DMS53 (cell line): ENCODE results near the gene TOLLIP.
A peak's percentile ranks its signal among the peaks of the same experiment; 100 is the strongest.
"Not testable (repeated sequence)": the region's sequence is repeated elsewhere in the genome, so short reads cannot be mapped to it uniquely, and the experiment has no call there.

Experiments
- DNase-seq: peaks from one replicate; lab custom pipeline; 2025; lab: John Stamatoyannopoulos, UW

TOLLIP gene

GRCh38 chr11:1246301-1246700 is 63.1 kb downstream of the TOLLIP start:
- DNase-seq: not testable (repeated sequence)

GRCh38 chr11:1245717-1246116 is 63.7 kb downstream of the TOLLIP start:
- not testable (repeated sequence) for DNase-seq

GRCh38 chr11:1244557-1244956 is 64.9 kb downstream of the TOLLIP start:
- DNase-seq: not testable (repeated sequence)

GRCh38 chr11:1243521-1243920 is 65.9 kb downstream of the TOLLIP start:
- not testable (repeated sequence) for DNase-seq

- not testable (repeated sequence) for DNase-seq
Measured at GRCh38 chr11:1242751-1243150, 66.7 kb downstream of the TOLLIP start.

GRCh38 chr11:1242289-1242688 is 67.1 kb downstream of the TOLLIP start:
- DNase-seq: no peak

- no peak for DNase-seq
Measured at GRCh38 chr11:1241706-1242105, 67.7 kb downstream of the TOLLIP start.

- no peak for DNase-seq
Measured at GRCh38 chr11:1240771-1241170, 68.7 kb downstream of the TOLLIP start.

GRCh38 chr11:1239596-1240205 is 69.7 kb downstream of the TOLLIP start:
- no peak for DNase-seq

GRCh38 chr11:1238767-1239595 is 70.5 kb downstream of the TOLLIP start:
- DNase-seq: peak; percentile 69

- no peak for DNase-seq
Measured at GRCh38 chr11:1237851-1238250, 71.6 kb downstream of the TOLLIP start.

- no peak for DNase-seq
Measured at GRCh38 chr11:1237128-1237580, 72.3 kb downstream of the TOLLIP start.

- DNase-seq: no peak
Measured at GRCh38 chr11:1236316-1237127, 72.9 kb downstream of the TOLLIP start.

GRCh38 chr11:1235901-1236315 is 73.5 kb downstream of the TOLLIP start:
- DNase-seq: no peak

- no peak for DNase-seq
Measured at GRCh38 chr11:1235306-1235900, 74.0 kb downstream of the TOLLIP start.

- DNase-seq: no peak
Measured at GRCh38 chr11:1234771-1235305, 74.6 kb downstream of the TOLLIP start.

- DNase-seq: no peak
Measured at GRCh38 chr11:1234054-1234720, 75.2 kb downstream of the TOLLIP start.

GRCh38 chr11:1233351-1234053 is 75.9 kb downstream of the TOLLIP start:
- DNase-seq: peak; percentile 49

- DNase-seq: peak; percentile 55
Measured at GRCh38 chr11:1232883-1233321, 76.5 kb downstream of the TOLLIP start.
